RWPE1 (cell line): ENCODE measurements around the gene APEX2.
"Not testable (repeated sequence)": the region's sequence is repeated elsewhere in the genome, so short reads cannot be mapped to it uniquely, and the experiment has no call there.

Experiments
- CTCF ChIA-PET: fragments of 350-600 bp; sonication (Branson Sonifier 250); formaldehyde crosslinking; extraction: SDS; loops from one replicate; lab custom pipeline; 2021; lab: Yijun Ruan, JAX
- POLR2A ChIA-PET: fragments of 400-600 bp; formaldehyde crosslinking; extraction: SDS; loops from one replicate; lab custom pipeline; 2020; ENCODE audit warnings: antibody characterized with exemption; ENCODE audit not compliant: low non-redundant PET; lab: Yijun Ruan, JAX
- DNase-seq: peaks from one replicate; pipeline ENCODE4 v3.0.0; 2012; ENCODE audit warnings: low spot score
- H3K27ac ChIP-seq: fragments of 450-650 bp; 2 replicates; pipeline ENCODE4 v1.5.1; 2017
- CTCF ChIP-seq: fragments of 450-650 bp; conservative IDR thresholded peaks from 2 replicates; pipeline ENCODE4 v1.5.1; 2017; ENCODE audit warnings: low read depth, mild to moderate bottlenecking

The APEX2 gene

GRCh38 chrX:55028611-55029010, 28.4 kb downstream of the APEX2 start:
- no peak for DNase-seq
- ChIA-PET POLR2A (no interaction called here), CTCF (no interaction called here)
- TF ChIP-seq CTCF, result no peak
- H3K27ac ChIP-seq, result no peak overlapping the region

DNA sequence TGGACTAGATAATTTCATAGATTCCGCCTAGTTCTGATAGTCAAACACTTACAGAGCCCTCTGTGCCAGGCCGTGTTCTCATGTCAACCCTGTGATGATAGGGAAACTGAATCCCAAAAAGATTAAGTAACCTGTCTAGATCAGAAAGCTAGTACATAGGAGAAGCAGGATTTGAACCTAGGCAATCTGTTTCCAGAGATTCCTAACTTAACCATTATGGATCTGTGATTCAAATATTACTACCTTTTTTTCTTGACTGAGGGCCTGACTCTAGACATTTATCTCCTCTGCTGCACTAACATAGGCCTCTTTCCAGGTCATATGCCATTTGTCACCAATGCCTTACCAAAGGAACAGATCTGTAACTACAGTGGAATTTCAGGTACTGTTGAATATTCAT, 29.1 kb downstream of the APEX2 start:
- H3K27ac ChIP-seq, result no peak overlapping the region
- POLR2A ChIA-PET, result no interaction called here
- DNase-seq, result no peak
- CTCF ChIA-PET, result no interaction called here
- TF ChIP-seq CTCF, result no peak

- POLR2A ChIA-PET, result no interaction called here
- no peak for DNase-seq
- no peak within 1 kb of the TSS for H3K27ac ChIP-seq
- TF ChIP-seq CTCF, result no peak
- CTCF ChIA-PET, result no interaction called here
These were observed 30.4 kb downstream of the APEX2 start, which contains the start of gene ALAS2 for GRCh38 chrX:55030271-55031205. Gene ALAS2, minus strand, starts transcription at chrX:55030977. Its CDS starts 4,977 bp downstream, at chrX:55026000.

DNA sequence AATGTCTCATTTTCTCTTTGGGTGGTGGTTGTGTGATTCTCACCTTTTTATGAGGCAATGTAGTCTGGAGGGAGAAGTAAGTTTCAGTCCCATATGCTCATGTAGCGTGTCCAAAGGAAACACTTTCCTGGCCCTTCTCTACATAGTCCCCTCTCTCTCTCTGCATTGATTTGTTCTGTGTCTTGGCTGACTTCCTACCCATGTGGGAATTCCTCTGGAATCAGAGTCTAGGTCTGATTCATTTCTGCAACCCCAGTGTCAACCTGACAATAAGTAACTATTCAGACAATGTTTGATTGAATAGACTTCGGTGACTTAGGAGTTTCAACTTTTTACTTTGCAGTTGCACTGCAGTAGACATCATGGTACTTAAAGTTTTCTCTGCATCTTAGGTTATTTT, 33.3 kb downstream of the APEX2 start:
- ChIA-PET POLR2A (no interaction called here), CTCF (no interaction called here)
- DNase-seq, result no peak
- TF ChIP-seq CTCF, result no peak
- H3K27ac ChIP-seq, result no peak overlapping the region

GRCh38 chrX:55039471-55039870, 39.3 kb downstream of the APEX2 start:
- TF ChIP-seq CTCF, result no peak
- CTCF ChIA-PET, result no interaction called here
- peak; percentile 10 for DNase-seq
- POLR2A ChIA-PET, result no interaction called here
- H3K27ac ChIP-seq, result no peak overlapping the region

DNA sequence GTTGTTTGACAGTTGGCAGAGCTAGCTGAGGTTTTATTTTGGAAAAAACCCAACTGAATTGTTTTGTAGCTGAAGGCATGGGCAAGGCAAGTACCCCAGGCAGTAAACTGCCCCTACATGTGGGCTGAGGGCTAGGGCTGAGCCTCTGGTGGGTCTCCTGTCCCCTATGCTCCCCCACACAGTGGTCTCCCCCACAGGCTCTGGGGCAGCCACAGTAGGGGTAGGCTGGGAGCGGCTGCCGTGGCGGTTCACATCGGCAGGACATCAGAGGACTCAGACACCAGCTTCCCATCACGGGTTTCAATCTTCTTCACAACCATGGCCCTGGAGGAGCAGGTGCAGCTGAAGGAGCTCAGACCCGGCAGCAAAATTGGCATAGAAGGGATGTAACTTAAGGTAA, 41.4 kb downstream of the APEX2 start:
- no peak for DNase-seq
- ChIA-PET POLR2A (no interaction called here), CTCF (no interaction called here)
- TF ChIP-seq CTCF, result no peak
- H3K27ac ChIP-seq, result no peak overlapping the region

DNA sequence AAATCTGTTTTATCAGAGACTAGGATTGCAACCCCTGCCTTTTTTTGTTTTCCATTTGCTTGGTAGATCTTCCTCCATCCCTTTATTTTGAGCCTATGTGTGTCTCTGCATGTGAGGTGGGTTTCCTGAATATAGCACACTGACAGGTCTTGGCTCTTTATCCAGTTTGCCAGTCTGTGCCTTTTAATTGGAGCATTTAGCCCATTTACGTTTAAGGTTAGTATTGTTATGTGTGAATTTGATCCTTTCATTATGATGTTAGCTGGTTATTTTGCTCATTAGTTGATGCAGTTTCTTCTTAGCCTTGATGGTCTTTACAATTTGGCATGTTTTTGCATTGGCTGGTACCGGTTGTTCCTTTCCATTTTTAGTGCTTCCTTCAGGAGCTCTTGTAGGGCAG, 50.4 kb downstream of the APEX2 start:
- H3K27ac ChIP-seq, DNase-seq, CTCF ChIA-PET, POLR2A ChIA-PET: not testable (repeated sequence)
